ENCODE data around the gene FAM193B. TPM values are rescaled to one million over a fixed set of nuclear protein-coding genes. Genes with fewer than 3 reads are reported as not detected.
"Not testable (repeated sequence)": the region's sequence is repeated elsewhere in the genome, so short reads cannot be mapped to it uniquely, and the experiment has no call there.

Gene FAM193B
- total RNA-seq, 1 donor from 2014 or later: 79.1 TPM

- H3K27ac Mint-ChIP-seq (ENCODE audit: unreplicated experiment): peak overlapping the region; percentile 45
- peaks cover 59% of the 10 kb centered on the region for H3K36me3 Mint-ChIP-seq (ENCODE audit: low read depth)
- H3K27me3 Mint-ChIP-seq (ENCODE audit: low read depth): no peaks in the 10 kb centered on the region
- DNase-seq (ENCODE audit: low spot score): no peak
- no peak for TF ChIP-seq CTCF (IDR thresholded peaks at IDR 0.05)
- H3K9me3 Mint-ChIP-seq (ENCODE audit: low read depth): no peaks in the 10 kb centered on the region
- no peak overlapping the region for H3K4me3 Mint-ChIP-seq (ENCODE audit: unreplicated experiment)
- peaks cover 71% of the 10 kb centered on the region for H3K4me1 Mint-ChIP-seq (ENCODE audit: low read depth)
Observed at GRCh38 chr5:177486256-177486655, 68.1 kb downstream of the FAM193B start.

GRCh38 chr5:177485753-177486152 is 68.6 kb downstream of the FAM193B start:
- H3K4me3 Mint-ChIP-seq (ENCODE audit: unreplicated experiment): not testable (repeated sequence)

GRCh38 chr5:177484902-177485549 is 69.3 kb downstream of the FAM193B start:
- DNase-seq (ENCODE audit: low spot score): no peak
- Mint-ChIP-seq H3K36me3 (ENCODE audit: low read depth) (peaks cover 53% of the 10 kb centered on the region), H3K4me1 (ENCODE audit: low read depth) (peaks cover 65% of the 10 kb centered on the region), H3K9me3 (ENCODE audit: low read depth) (no peaks in the 10 kb centered on the region), H3K4me3 (ENCODE audit: unreplicated experiment) (no peak overlapping the region), H3K27me3 (ENCODE audit: low read depth) (no peaks in the 10 kb centered on the region), H3K27ac (ENCODE audit: unreplicated experiment) (peak overlapping the region; percentile 90)
- TF ChIP-seq CTCF (IDR thresholded peaks at IDR 0.05): no peak

More at GRCh38 chr5:177485753-177486152, 68.6 kb downstream of the FAM193B start:
- Mint-ChIP-seq H3K27ac (ENCODE audit: unreplicated experiment) (peak overlapping the region; percentile 90), H3K4me1 (ENCODE audit: low read depth) (peaks cover 66% of the 10 kb centered on the region), H3K36me3 (ENCODE audit: low read depth) (peaks cover 57% of the 10 kb centered on the region)
- DNase-seq (ENCODE audit: low spot score); H3K27me3 Mint-ChIP-seq (ENCODE audit: low read depth); H3K9me3 Mint-ChIP-seq (ENCODE audit: low read depth): not testable (repeated sequence)

- Mint-ChIP-seq H3K36me3 (ENCODE audit: low read depth) (peaks cover 52% of the 10 kb centered on the region), H3K9me3 (ENCODE audit: low read depth) (no peaks in the 10 kb centered on the region), H3K27ac (ENCODE audit: unreplicated experiment) (peak overlapping the region; percentile 90), H3K4me1 (ENCODE audit: low read depth) (peaks cover 71% of the 10 kb centered on the region), H3K27me3 (ENCODE audit: low read depth) (no peaks in the 10 kb centered on the region), H3K4me3 (ENCODE audit: unreplicated experiment) (no peak overlapping the region)
- no peak for DNase-seq (ENCODE audit: low spot score)
- TF ChIP-seq CTCF (IDR thresholded peaks at IDR 0.05): no peak
Observed at GRCh38 chr5:177483994-177484901, 70.1 kb downstream of the FAM193B start.

GRCh38 chr5:177483042-177483441 is 71.3 kb downstream of the FAM193B start:
- Mint-ChIP-seq H3K4me3 (ENCODE audit: unreplicated experiment) (no peak overlapping the region), H3K36me3 (ENCODE audit: low read depth) (peaks cover 45% of the 10 kb centered on the region), H3K27ac (ENCODE audit: unreplicated experiment) (peak overlapping the region; percentile 87), H3K9me3 (ENCODE audit: low read depth) (no peaks in the 10 kb centered on the region), H3K27me3 (ENCODE audit: low read depth) (no peaks in the 10 kb centered on the region), H3K4me1 (ENCODE audit: low read depth) (peaks cover 74% of the 10 kb centered on the region)
- no peak for TF ChIP-seq CTCF (IDR thresholded peaks at IDR 0.05)
- no peak for DNase-seq (ENCODE audit: low spot score)
